T-helper 1 cell treated with Interleukin-12 subunit alpha and Interleukin-12 subunit beta and Interleukin-4 antibody, amounts not matched to agents 30 ng/mL and 1 ng/mL, for 36 hours (primary cell): ENCODE results near the gene LRIG2. TPM values are rescaled to one million over a fixed set of nuclear protein-coding genes. Genes with fewer than 3 reads are reported as not detected.
"Not testable (repeated sequence)": the region's sequence is repeated elsewhere in the genome, so short reads cannot be mapped to it uniquely, and the experiment has no call there.

Experiments used
- intact Hi-C: fragments of 100-400 bp; cut with micrococcal nuclease; formaldehyde crosslinking; loops from one replicate; pipeline ENCODE4 v1.15.1; 2024
- total RNA-seq: library from RNA; stranded (reverse); gene quantifications from 2 replicates; pipeline ENCODE4 v1.2.3, GENCODE V29; 2022

Gene LRIG2, protein sequence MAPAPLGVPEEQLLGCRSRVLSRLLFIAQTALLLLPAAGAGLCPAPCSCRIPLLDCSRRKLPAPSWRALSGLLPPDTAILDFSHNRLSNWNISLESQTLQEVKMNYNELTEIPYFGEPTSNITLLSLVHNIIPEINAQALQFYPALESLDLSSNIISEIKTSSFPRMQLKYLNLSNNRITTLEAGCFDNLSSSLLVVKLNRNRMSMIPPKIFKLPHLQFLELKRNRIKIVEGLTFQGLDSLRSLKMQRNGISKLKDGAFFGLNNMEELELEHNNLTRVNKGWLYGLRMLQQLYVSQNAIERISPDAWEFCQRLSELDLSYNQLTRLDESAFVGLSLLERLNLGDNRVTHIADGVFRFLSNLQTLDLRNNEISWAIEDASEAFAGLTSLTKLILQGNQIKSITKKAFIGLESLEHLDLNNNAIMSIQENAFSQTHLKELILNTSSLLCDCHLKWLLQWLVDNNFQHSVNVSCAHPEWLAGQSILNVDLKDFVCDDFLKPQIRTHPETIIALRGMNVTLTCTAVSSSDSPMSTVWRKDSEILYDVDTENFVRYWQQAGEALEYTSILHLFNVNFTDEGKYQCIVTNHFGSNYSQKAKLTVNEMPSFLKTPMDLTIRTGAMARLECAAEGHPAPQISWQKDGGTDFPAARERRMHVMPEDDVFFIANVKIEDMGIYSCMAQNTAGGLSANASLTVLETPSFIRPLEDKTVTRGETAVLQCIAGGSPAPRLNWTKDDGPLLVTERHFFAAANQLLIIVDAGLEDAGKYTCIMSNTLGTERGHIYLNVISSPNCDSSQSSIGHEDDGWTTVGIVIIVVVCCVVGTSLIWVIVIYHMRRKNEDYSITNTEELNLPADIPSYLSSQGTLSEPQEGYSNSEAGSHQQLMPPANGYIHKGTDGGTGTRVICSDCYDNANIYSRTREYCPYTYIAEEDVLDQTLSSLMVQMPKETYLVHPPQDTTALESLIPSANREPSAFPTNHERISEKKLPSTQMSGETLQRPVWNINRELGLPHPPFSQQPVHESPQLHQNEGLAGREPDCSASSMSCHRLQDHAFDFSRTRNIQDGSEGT
- 14.4 and 15.1 TPM in 2 replicates for total RNA-seq

DNA sequence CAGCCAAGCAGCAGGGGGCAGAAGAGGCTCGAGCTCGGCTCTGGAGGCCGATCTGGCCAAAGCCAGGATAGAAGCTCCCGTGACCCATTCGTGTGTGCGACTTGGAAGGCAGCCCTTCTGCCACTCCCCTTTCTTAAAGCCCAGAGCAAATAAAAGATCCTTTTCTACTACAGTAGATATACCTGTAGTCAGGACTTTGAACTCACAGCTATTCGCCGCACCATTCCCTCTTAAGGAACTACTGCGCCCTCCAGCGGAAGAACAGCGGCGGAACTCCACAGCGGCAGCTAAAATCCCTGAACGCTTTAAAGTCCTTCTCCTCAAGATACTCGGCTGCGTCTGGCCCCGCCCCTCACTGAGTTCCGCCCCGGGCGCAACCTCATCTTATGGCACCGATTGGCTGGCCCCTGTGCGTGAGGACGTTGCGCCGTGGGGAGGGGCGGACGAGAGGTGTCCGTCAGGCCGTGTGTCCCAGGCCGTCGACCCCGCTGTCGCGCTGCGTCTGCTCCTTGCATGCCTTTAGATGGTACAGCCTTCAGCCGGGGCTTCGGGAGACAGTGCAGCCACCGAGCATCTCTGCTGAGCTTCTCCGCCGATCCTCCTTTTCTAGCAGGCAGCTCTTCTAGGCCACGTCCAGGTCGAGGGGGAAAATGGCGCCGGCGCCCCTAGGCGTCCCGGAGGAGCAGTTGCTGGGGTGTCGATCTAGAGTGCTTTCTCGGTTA lies at the start of gene LRIG2:
LRIG2 (plus strand) TSS at position 442 of the 722 bp plus-strand sequence; CDS start at position 651, 209 bp downstream.
- intact Hi-C loops = loop anchor here (2.0 to 10.0 kb wide), 18 partner anchors 26 to 1684 kb away; partner anchors contain the start of genes AP4B1, BCAS2, CAPZA1 and CSDE1

DNA sequence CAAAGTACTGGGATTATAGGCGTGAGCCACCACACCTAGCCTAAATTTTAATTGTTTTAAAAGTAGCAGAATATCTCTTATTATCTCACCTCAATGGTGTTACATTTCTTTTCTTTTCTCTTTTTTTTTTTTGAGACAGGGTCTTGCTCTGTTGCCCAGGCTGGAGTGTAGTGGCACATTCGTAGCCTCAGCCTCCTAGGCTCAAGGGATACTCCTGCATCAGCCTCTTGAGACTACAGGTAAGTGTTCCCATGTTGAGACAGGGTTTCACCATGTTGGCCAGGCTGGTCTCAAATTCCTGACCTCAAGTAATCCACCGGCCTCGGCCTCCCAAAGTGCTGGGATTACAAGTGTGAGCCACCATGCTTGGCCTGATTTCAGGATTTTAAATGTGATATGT lies 49.7 kb upstream of the LRIG2 start:
- intact Hi-C loops = not testable (repeated sequence)

DNA sequence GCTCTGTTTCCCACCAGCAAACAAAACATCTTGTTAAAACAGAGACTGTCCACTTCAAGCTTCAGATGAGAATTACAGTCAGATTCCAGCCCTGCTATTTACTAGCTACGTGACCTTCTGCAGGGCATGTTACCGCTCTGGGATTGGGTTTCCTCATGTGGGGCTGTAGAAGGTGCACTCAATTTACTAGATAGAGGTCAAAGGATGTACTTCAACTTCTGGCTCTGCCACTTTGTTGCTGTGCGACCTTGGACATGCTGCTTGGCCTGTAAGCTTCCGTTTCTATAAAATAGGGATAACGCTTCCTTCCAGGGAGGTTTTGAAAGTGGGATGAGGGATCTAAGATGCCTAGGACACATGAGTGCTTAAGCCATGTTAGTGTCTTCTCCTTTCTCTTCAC lies 46.0 kb upstream of the LRIG2 start:
- intact Hi-C loops = no loop called here

DNA sequence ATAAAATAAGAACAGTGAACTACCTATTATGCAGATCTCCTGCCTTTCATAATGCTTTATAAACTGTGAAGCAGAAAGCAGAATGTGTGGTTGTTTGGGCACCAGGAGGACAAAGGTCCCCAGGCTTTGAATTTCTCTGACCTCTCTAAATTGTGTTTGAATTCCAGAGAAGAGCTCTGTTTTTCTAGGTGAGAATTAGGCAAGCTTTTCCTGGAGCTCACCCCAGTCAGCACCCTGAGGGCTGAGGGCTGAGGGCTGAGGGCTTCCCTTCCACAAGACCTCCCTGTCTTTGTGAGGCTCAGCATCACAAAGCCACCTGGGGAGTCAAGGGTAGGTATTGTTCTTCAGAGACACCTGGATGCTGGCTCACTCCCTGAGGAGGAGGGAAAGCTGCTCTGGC lies 45.5 kb upstream of the LRIG2 start:
- intact Hi-C loops = no loop called here

DNA sequence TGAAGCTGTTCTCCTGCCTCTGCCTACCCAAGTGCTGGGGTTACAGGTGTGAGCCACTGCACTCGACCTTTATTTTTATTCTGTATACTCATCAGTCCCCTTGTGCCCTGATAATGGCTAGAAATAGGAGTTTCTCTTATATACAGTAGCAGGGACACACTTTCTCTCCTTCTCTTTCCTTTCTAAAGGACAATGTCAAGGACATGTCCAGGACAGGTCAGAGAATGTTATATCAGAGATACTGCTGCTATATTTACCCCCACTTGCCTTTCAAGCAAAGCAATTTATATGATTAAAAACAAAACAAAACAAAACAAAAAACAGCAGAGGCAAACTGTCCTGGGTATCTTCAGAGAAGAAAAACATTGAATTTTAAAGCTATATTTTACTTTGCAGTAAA lies 43.2 kb upstream of the LRIG2 start:
- intact Hi-C loops = no loop called here

DNA sequence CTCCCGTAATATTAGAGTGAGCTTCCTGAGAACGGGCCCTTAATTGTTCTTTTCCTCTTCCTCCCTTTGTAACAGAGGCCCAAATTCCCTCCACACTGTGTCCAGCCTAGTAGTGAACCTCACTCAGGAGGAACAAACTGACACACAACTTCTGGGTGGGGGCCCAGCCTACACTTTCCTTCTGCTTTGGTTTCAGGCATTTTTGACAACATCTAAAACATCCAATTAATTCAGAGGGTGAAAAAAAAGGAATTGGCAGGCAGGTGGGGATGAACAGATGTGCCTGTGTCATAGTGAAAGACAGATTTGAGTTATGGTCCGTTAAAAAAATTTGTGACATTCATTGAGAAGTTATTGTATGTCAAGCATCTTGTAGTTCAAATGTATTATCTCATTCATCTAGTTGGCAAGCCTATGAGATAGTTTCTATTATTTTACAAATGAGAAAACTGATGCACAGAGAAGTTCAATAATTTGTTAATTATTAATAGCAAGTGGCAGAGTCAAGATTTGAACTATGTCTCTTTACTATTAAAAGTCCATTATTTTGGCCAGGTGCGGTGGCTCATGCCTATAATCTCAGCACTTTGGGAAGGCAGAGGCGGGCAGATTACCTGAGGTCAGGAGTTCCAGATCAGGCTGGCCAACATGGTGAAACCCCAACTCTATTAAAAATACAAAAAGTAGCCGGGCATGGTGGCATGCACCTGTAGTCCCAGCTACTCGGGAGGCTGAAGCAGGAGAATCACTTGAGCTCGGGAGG lies 41.6 kb upstream of the LRIG2 start:
- intact Hi-C loops = no loop called here

DNA sequence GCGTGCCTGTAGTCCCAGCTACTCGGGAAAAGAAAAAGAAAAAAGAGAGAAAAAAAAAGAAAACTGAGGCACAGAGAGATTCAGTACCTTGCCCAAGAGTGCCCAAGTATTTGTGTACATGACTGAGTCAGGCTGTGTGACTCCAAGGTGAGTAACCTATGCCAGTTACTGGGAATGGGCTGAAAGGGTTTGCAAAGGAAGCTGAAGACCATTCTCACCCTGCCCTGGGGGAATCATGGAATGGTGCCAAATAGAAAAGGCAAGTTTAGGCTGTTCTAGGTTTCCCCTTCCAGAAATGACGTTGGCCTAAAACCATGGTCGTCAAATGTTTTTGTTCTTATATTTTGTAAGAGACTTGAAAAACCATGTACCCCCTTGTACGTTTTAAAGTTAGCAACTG lies 37.9 kb upstream of the LRIG2 start:
- intact Hi-C loops = no loop called here

DNA sequence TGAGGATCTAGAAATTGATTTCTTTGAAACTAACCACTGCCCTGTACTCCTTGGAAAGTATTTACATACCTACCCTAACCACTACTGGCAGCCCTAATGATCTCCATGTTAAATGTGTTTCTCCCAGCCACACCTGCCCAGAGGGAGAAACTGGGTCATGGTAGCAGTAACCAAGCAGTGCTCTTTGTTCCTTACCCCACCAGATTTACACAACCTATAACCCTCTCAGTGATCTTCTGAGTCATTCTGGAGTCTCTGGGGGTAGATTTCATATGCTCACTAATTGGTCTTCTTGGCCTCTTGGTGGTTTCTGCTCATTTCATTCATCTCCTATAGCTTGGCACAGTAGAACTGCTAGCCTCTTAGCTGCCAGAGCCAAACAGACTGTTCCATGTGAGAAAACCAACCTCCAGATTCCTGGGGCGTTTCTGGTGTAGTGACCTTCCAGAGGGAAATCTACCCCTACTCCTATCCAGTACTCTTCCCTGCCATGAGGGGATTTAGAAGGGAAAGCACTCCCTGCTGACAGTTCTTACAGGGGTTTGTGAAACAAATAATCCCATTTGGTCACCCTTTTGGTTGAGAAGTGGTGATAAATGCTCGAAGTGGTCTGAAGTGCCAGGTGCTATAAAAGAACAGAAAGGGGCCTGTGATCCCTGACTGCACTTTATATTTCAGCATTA lies 36.2 kb upstream of the LRIG2 start:
- intact Hi-C loops = no loop called here

DNA sequence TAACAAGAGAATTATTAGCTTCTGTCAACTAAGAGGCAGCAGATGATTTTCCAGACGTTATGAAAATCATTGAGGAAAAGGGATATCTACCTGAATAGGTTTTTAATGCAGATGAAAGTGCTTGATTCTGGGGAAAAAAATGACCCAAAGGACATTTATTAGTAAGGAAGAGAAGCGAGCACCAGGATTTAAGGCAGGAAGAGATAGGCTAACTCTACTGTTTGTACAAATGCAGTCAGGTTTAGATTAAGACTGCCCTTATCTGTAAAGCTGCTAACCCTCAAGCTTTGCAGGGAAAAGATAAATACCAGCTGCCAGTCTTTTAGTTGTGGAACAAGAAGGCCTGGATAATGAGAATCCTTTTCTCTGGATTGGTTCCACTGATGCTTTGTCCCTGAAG lies 33.0 kb upstream of the LRIG2 start:
- intact Hi-C loops = loop anchor here (10.0 kb wide), 1 partner anchor 325 kb away; the partner anchor contains the start of gene PPM1J

DNA sequence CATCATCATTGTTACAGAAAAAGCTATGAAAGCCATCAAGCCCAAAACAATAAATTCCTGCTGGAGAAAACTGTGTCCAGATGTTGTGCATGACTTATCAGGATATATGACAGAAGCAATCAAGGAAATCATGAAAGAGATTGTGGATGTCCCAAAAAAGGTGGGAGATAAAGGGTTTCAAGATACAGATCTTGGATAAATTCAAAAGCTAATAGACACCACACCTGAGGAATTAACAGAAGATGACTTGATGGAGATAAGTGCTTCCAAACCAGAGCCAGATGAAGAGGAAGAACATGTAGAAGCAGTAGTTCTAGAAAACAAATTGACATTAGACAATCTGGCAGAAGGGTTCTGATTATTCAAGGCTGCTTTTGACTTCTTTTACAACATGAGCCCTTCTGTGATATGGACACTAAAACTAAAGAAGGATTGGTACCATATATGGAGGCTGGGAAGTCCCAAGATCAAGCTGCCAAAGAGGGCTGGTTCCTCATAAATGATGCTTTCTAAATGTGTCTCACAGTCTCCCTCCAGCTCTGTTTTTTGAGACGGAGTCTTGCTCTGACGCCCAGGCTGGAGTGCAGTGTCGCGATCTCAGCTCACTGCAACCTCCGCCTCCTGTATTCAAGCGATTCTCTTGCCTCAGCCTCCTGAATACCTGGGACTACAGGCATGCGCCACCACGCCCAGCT lies 32.1 kb upstream of the LRIG2 start:
- intact Hi-C loops = loop anchor here (10.0 kb wide), 1 partner anchor 326 kb away; the partner anchor contains the start of gene PPM1J

DNA sequence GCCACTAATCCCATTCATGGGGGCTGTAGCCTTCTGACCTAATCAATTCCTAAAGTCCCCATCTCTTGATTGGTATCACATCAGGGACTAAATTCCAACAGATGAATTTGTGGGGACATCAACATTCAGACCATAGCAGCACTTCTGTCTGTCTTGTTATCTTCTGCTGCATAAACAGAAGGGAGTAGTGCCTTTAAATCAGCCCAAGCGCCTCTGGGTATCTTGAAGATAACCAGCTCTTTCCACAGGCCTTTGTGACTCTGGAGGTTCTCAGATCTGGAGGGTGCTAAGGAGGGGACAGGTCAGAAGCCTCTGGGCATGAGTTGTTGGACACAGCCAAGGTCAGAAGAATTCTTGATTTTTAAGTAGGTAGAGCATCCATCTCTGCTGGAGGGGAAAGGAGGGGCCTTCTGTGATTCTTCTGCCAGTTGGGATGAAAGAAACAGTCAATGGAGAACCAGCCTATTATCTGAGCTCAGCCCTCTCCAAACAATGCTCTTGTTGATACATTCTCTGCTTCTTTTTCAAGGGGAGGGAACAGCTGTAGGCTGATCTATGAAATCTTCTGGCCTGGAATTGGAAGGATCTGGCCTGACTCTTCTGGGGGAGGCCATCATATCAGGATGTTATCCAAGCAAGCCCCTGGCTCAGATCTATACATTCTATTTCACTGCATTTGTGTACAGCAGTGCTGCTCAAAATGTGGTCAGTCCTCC lies 31.3 kb upstream of the LRIG2 start:
- intact Hi-C loops = loop anchor here (1.0 to 10.0 kb wide), 3 partner anchors 160 to 327 kb away; partner anchors contain the start of gene PPM1J

DNA sequence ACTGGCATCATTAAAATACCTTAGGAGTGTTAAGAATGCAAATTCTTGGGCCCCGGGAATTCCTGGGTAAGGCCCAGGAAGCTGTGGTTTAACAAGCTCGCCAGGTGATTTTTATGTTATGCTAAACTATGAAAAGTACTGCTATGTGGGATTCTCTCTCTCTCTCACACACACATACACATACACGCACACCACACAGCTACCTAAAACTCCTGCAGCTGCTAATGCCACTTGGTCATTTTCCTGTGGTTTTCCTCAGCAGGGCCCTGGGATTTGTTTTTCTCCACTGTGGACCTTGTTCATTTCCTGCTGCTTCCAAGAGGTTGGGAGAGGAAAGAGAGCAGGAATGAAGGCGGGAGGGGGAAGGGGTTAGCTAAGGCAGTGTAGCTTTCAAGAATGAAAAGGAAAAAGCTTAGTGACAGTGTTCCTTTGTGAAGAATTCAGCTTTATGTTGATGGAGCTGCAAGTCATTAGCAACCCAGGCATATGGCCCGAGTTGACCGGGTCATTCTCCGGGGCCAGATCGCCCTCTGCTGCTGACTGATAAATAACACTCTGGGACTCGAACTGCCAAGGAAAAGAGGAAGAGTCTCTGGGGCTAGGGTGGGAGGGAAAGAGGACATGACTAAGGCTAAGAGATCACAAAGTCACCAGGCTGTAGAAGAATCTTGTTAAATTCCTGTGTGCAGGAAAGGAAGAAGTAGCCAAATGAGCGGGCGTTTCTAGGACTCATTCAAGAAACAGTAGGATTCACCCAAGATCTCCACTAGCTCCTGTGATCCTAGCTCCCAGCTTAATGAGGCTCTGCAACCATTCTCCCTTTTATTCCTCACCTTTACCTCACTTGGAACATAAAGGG lies 30.5 kb upstream of the LRIG2 start:
- intact Hi-C loops = loop anchor here (1.0 to 10.0 kb wide), 3 partner anchors 161 to 328 kb away; partner anchors contain the start of gene PPM1J

DNA sequence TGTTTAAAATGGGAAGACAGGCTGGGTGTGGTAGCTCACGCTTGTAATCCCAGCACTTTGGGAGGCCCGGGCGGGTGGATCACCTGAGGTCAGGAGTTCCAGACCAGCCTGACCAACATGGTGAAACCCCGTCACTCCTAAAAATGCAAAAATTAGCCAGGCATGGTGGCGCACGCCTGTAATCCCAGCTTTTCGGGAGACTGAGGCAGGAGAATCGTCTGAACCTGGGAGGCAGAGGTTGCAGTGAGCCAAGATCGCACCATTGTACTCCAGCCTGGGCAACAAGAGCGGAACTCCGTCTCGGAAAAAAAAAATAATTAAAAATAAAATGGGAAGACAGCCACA lies 29.9 kb upstream of the LRIG2 start:
- intact Hi-C loops = loop anchor here (10.0 kb wide), 1 partner anchor 328 kb away; the partner anchor contains the start of gene PPM1J

DNA sequence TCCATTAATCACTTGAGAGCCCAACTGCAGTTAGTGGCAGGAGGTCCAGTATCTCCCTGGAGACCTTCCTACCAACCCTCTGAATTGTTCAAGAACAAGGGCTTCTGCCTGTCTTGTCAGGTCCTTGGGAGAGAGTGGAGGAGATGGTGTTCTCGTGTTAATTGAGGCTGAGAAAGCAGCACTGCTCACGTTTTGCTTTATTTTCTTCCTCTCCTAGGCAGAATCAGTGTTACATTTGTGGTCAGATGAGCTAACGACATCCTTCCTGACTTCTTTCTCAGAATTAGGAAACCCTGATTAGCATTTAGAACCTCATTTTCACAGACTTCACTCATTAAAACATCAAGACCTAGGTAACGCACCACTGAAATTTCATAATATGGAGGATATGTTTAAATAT lies 26.4 kb upstream of the LRIG2 start:
- intact Hi-C loops = loop anchor here (1.0 to 10.0 kb wide), 3 partner anchors 26 to 332 kb away; partner anchors contain the start of genes LRIG2 and PPM1J

DNA sequence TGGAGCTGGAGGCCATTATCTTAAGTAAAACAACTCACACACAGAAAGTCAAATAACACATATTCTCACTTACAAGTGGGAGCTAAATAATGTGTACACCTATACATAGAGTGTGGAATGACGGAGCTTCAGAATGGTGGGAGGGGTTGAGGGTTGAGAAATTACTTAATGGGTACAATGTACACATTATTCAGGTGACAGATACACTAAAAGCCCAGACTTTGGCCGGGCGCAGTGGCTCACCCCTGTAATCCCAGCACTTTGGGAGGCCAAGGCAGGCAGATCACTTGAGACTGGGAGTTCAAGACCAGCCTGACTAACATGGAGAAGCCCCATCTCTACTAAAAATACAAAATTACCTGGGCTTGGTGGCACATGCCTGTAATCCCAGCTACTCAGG lies 24.9 kb upstream of the LRIG2 start:
- intact Hi-C loops = loop anchor here (10.0 kb wide), 1 partner anchor 333 kb away; the partner anchor contains the start of gene PPM1J

DNA sequence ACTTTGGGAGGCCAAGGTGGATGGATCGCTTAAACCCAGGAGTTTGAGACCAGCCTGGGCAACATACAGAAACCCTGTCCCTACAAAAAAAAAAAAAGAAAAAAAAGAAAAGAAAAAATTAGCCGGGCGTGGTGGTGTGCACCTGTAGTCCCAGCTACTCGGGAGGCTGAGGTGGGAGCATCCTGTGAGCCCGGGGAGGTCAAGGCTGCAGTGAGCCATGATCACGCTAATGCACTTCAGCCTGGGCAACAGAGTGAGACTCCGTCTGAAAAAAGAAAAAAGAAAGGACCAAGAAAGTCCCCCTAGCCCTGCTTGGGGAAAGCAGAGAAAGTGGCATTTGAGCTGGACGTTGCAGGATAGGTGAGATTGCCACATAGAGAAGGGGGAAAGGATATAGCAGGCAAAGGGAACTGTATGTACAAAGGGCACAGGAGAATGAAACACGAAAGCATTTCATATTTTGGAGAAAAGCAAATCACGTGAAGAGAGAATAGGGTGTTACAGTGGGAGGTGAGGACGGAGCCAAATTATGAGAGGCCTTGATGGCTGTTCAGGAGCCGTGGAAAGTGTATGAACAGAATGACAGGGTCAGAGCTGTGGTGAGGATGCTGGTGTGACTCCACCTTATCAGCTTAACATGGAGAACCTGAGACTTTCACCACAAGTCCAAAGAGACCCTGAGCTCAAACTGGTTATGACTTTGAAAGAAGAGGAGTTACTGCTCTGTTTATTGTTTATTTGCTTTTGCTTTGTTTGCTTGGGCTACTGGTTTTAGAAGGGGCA lies 19.5 kb upstream of the LRIG2 start:
- intact Hi-C loops = no loop called here
